Stimulated activated CD8-positive, alpha-beta memory T cell treated with anti-CD3 and anti-CD28 coated beads, Interleukin-2, amount 100 ng/mL, for 1 hour (primary cell): ENCODE measurements around the gene FGFBP2.
A peak's percentile ranks its signal among the peaks of the same experiment; 100 is the strongest.

ENCODE experiments used
- DNase-seq, 2 donors: peaks; one replicate each; pipeline ENCODE4 v3.0.0-alpha.2; 2020; ENCODE audit warnings: low read depth in 2 of 2

Gene FGFBP2

GRCh38 chr4:15968551-15969300 lies 5.8 kb upstream of the FGFBP2 start:
- no peak for DNase-seq

- no peak for DNase-seq
Measured at GRCh38 chr4:15965325-15965724, 2.4 kb upstream of the FGFBP2 start.

- no peak for DNase-seq
Measured at GRCh38 chr4:15964159-15964558, 1.2 kb upstream of the FGFBP2 start.

- no peak for DNase-seq
Measured at GRCh38 chr4:15963576-15963975, 601 bp upstream of the FGFBP2 start.

- DNase-seq: peak in 1 of 2 donors; percentile 15
Measured at GRCh38 chr4:15961781-15962510, 1.0 kb downstream of the FGFBP2 start.

GRCh38 chr4:15958562-15958961 lies 4.4 kb downstream of the FGFBP2 start:
- no peak for DNase-seq

- peak; percentile 35 to 57 for DNase-seq
Measured at GRCh38 chr4:15956179-15956850, 6.7 kb downstream of the FGFBP2 start.

GRCh38 chr4:15955670-15956069 lies 7.3 kb downstream of the FGFBP2 start:
- DNase-seq: no peak

- no peak for DNase-seq
Measured at GRCh38 chr4:15953625-15954024, 9.3 kb downstream of the FGFBP2 start.

GRCh38 chr4:15951781-15952180 lies 11.2 kb downstream of the FGFBP2 start:
- DNase-seq: no peak

- DNase-seq: no peak
Measured at GRCh38 chr4:15948826-15949225, 14.1 kb downstream of the FGFBP2 start.

GRCh38 chr4:15947684-15948083 lies 15.3 kb downstream of the FGFBP2 start:
- no peak for DNase-seq

GRCh38 chr4:15945516-15945915 lies 17.5 kb downstream of the FGFBP2 start:
- DNase-seq: no peak

GRCh38 chr4:15944895-15945294 lies 18.1 kb downstream of the FGFBP2 start:
- no peak for DNase-seq

GRCh38 chr4:15942283-15942682 lies 20.7 kb downstream of the FGFBP2 start:
- no peak for DNase-seq

- DNase-seq: no peak
Measured at GRCh38 chr4:15938640-15939039, 24.3 kb downstream of the FGFBP2 start, which contains the start of gene FGFBP1. Gene FGFBP1, minus strand, starts transcription at chr4:15938740. Its CDS starts 2,108 bp downstream, at chr4:15936632.

GRCh38 chr4:15938182-15938581 lies 24.8 kb downstream of the FGFBP2 start:
- DNase-seq: no peak

- DNase-seq: no peak
Measured at GRCh38 chr4:15936495-15936894, 26.5 kb downstream of the FGFBP2 start.

- DNase-seq: no peak
Measured at GRCh38 chr4:15935504-15936402, 27.2 kb downstream of the FGFBP2 start.

- no peak for DNase-seq
Measured at GRCh38 chr4:15934259-15934658, 28.7 kb downstream of the FGFBP2 start.

- DNase-seq: no peak
Measured at GRCh38 chr4:15931451-15932210, 31.3 kb downstream of the FGFBP2 start.
